MM.1S (cell line): ENCODE data around the gene MMP20.

ENCODE experiments used
- DNase-seq: peaks from one replicate; pipeline ENCODE4 v3.0.0-alpha.2; 2015
- H2AFZ ChIP-seq: fragments of 300-600 bp; sonication (generic); 2 replicates; pipeline ENCODE4 v1.6.0; 2016; ENCODE audit warnings: antibody characterized with exemption, low read length
- H3F3A ChIP-seq: fragments of 300-600 bp; sonication (generic); 2 replicates; pipeline ENCODE4 v1.6.1; 2016; ENCODE audit warnings: mild to moderate bottlenecking, antibody characterized with exemption, low read length, moderate library complexity, mixed read lengths; ENCODE audit not compliant: insufficient read depth
- H3K27ac ChIP-seq: fragments of 300-600 bp; sonication (generic); 2 replicates; pipeline ENCODE4 v1.5.1; 2016; ENCODE audit warnings: mild to moderate bottlenecking, low read length
- H3K27me3 ChIP-seq: fragments of 300-600 bp; sonication (generic); replicated peaks from 2 replicates; pipeline ENCODE4 v1.6.0; 2016; ENCODE audit warnings: low read length; ENCODE audit not compliant: insufficient read depth
- H3K36me3 ChIP-seq: fragments of 300-600 bp; sonication (generic); replicated peaks from 2 replicates; pipeline ENCODE4 v1.6.1; 2016; ENCODE audit warnings: mild to moderate bottlenecking, low read length, mixed read lengths; ENCODE audit not compliant: insufficient read depth
- H3K4me1 ChIP-seq: fragments of 300-600 bp; sonication (generic); 2 replicates; pipeline ENCODE4 v1.6.1; 2016; ENCODE audit warnings: low read length, mixed read lengths
- H3K4me2 ChIP-seq: fragments of 300-600 bp; sonication (generic); 2 replicates; pipeline ENCODE4 v1.6.0; 2016; ENCODE audit warnings: low read depth, low read length
- H3K4me3 ChIP-seq: fragments of 300-600 bp; sonication (generic); 2 replicates; pipeline ENCODE4 v1.5.1; 2016; ENCODE audit warnings: low read length, mixed read lengths
- H3K79me2 ChIP-seq: fragments of 300-600 bp; sonication (generic); 2 replicates; pipeline ENCODE4 v1.6.1; 2016; ENCODE audit warnings: mixed run types, low read length, mixed read lengths
- H3K9ac ChIP-seq: fragments of 300-600 bp; sonication (generic); 2 replicates; pipeline ENCODE4 v1.6.1; 2016; ENCODE audit warnings: low read length, mixed read lengths
- H3K9me2 ChIP-seq: fragments of 300-600 bp; sonication (generic); replicated peaks from 2 replicates; pipeline ENCODE4 v1.6.1; 2016; ENCODE audit warnings: mild to moderate bottlenecking, low read length, mixed read lengths; ENCODE audit not compliant: insufficient read depth
- H3K9me3 ChIP-seq: fragments of 300-600 bp; sonication (generic); replicated peaks from 2 replicates; pipeline ENCODE4 v1.6.1; 2016; ENCODE audit warnings: mild to moderate bottlenecking, low read length, mixed read lengths; ENCODE audit not compliant: insufficient read depth
- H4K20me1 ChIP-seq: fragments of 300-600 bp; sonication (generic); 2 replicates; pipeline ENCODE4 v1.6.1; 2016; ENCODE audit warnings: mild to moderate bottlenecking, low read length, moderate library complexity, mixed read lengths; ENCODE audit not compliant: insufficient read depth
- CTCF ChIP-seq: fragments of 300-600 bp; sonication (generic); IDR thresholded peaks from 2 replicates; pipeline ENCODE4 v1.5.1; 2016; ENCODE audit warnings: antibody characterized with exemption, low read length, mixed read lengths
- EZH2 ChIP-seq: fragments of 300-600 bp; sonication (generic); optimal IDR thresholded peaks from 2 replicates; pipeline ENCODE3; 2017; ENCODE audit warnings: low read depth, mild to moderate bottlenecking, antibody characterized with exemption, low read length, mixed read lengths
- EZH2phosphoT487 ChIP-seq: fragments of 300-600 bp; sonication (generic); IDR thresholded peaks from 2 replicates; pipeline ENCODE4 v1.6.1; 2018; ENCODE audit warnings: antibody characterized with exemption, low read length

MMP20 gene

GRCh38 chr11:102587722-102588121 is 37.4 kb downstream of the MMP20 start:
- H3F3A ChIP-seq, result no peaks in the 10 kb centered on the region
- no peaks in the 10 kb centered on the region for H4K20me1 ChIP-seq
- H3K36me3 ChIP-seq, result no peaks in the 10 kb centered on the region
- H3K79me2 ChIP-seq, result no peaks in the 10 kb centered on the region
- no peak overlapping the region for H3K27ac ChIP-seq
- no peaks in the 10 kb centered on the region for H3K27me3 ChIP-seq
- no peak overlapping the region for H3K4me3 ChIP-seq
- no peak overlapping the region for H3K9ac ChIP-seq
- no peaks in the 10 kb centered on the region for H3K4me1 ChIP-seq
- TF ChIP-seq EZH2 (no peak), EZH2phosphoT487 (no peak), CTCF (no peak)
- H3K9me2 ChIP-seq, result no peaks in the 10 kb centered on the region
- no peaks in the 10 kb centered on the region for H3K9me3 ChIP-seq
- DNase-seq, result no peak
- no peak overlapping the region for H2AFZ ChIP-seq
- H3K4me2 ChIP-seq, result no peak overlapping the region

- no peaks in the 10 kb centered on the region for H3K9me3 ChIP-seq
- H2AFZ ChIP-seq, result no peak overlapping the region
- H3K36me3 ChIP-seq, result no peaks in the 10 kb centered on the region
- H3F3A ChIP-seq, result no peaks in the 10 kb centered on the region
- no peak overlapping the region for H3K4me2 ChIP-seq
- TF ChIP-seq EZH2, result no peak
- TF ChIP-seq CTCF, result no peak
- TF ChIP-seq EZH2phosphoT487, result no peak
- no peak overlapping the region for H3K9ac ChIP-seq
- H3K79me2 ChIP-seq, result no peaks in the 10 kb centered on the region
- DNase-seq, result no peak
- H3K27me3 ChIP-seq, result no peaks in the 10 kb centered on the region
- no peak overlapping the region for H3K4me3 ChIP-seq
- H3K4me1 ChIP-seq, result no peaks in the 10 kb centered on the region
- no peaks in the 10 kb centered on the region for H3K9me2 ChIP-seq
- H3K27ac ChIP-seq, result no peak overlapping the region
- no peaks in the 10 kb centered on the region for H4K20me1 ChIP-seq
Observed at GRCh38 chr11:102583141-102583873, 41.8 kb downstream of the MMP20 start.

- Histone ChIP-seq H3K9ac (no peak overlapping the region), H3K4me3 (no peak overlapping the region)
- TF ChIP-seq CTCF (no peak), EZH2phosphoT487 (no peak), EZH2 (no peak)
Observed at GRCh38 chr11:102582140-102582539, 43.0 kb downstream of the MMP20 start.

More at GRCh38 chr11:102582140-102582539, 43.0 kb downstream of the MMP20 start:
- no peak overlapping the region for H3K4me2 ChIP-seq
- no peaks in the 10 kb centered on the region for H3K27me3 ChIP-seq
- H3K27ac ChIP-seq, result no peak overlapping the region
- H3K9me3 ChIP-seq, result no peaks in the 10 kb centered on the region
- DNase-seq, result no peak
- H3K79me2 ChIP-seq, result no peaks in the 10 kb centered on the region
- no peak overlapping the region for H2AFZ ChIP-seq
- no peaks in the 10 kb centered on the region for H4K20me1 ChIP-seq
- H3K9me2 ChIP-seq, result no peaks in the 10 kb centered on the region
- H3F3A ChIP-seq, result no peaks in the 10 kb centered on the region
- H3K4me1 ChIP-seq, result no peaks in the 10 kb centered on the region
- H3K36me3 ChIP-seq, result no peaks in the 10 kb centered on the region
